Cerebellar cortex (tissue), 1 donor: ENCODE measurements around the gene IFRD2.
"Not testable (repeated sequence)": the region's sequence is repeated elsewhere in the genome, so short reads cannot be mapped to it uniquely, and the experiment has no call there.

Experiments used
- DNase-seq: peaks from one replicate; pipeline ENCODE4 v3.0.0-alpha.2; 2015; ENCODE audit warnings: low spot score

Gene IFRD2

DNA sequence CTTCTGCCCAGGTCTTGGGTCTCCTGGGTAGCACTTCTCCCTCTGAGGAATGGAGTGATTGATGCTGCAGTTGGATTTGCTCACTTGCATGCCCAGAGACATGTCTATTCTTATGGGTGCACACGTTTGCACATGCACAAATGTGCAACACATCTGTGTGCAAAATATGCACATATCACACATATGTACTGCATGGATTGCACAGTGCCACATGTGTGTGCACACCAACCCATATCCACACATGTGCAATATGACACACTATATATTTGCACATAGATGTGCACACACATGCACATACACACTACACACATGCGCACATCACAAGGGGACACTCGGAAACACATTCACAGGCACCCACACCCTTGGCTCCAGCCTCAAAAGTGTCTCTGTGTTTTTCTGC is 24.0 kb downstream of the IFRD2 start:
- DNase-seq = no peak

DNA sequence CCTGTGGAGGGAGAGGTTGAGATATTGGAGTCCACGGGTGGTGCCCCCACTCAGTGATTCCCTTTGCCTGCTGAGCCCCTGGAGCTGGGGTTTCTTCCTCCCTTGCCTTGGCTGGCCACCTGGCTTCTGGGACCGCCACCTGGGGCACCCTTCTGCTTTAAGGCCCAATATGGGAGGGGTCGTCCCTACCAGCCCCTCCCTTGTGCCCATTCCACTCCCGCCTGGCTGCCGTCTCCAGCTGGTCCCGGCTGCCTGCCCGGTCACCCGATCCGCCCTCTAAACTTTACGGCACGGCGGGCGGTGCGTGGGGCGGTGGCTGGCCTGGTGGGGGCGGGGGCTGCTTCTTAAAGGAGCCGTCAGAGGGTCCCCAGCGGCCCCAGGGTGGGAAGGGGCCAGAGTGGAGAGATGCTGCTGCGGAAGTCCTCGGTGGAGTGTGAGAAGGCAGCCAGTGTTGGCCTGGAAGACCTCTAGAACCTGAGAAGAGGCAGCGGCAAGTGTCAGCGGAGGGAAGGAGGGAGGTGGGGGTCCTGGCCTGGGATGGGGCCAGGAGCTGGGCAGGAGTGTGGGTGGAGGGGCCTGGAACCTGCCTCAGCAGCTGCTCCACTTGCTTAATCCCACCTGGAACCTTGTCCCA is 24.8 kb downstream of the IFRD2 start:
- no peak for DNase-seq

- DNase-seq = no peak
Observed at GRCh38 chr3:50266836-50267235, 25.4 kb downstream of the IFRD2 start.

GRCh38 chr3:50266017-50266416 is 26.2 kb downstream of the IFRD2 start:
- DNase-seq = no peak

GRCh38 chr3:50265571-50265970 is 26.7 kb downstream of the IFRD2 start:
- no peak for DNase-seq

DNA sequence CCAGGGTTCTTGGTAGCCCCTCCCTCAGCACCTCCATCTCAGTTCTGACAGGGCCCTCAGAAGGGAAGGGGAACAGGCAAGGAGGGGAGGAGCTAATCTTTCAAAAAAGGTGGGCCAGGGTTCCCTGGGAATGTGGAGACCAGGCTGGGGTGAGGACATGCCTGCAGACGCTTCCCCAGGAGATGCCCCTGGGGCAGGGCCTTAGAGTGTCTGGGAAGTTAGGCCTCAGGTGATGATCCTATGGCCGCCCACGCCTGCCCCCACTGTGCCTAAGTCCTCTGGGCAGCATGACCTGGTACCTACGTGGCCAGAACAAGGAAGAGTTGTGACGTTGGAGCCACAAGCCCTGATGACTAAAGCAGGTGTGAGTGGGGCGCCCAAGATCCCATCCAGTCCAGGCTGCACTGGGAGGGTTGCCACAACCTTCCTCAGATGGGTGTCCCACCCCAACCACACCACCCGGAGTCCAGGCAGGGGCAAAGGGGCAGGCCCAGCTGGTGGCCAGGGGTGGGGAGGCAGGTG is 27.2 kb downstream of the IFRD2 start:
- no peak for DNase-seq

- peak; percentile 93 for DNase-seq
Observed at GRCh38 chr3:50264383-50264963, 27.8 kb downstream of the IFRD2 start.

- DNase-seq = no peak
Observed at GRCh38 chr3:50263478-50264382, 28.5 kb downstream of the IFRD2 start.

GRCh38 chr3:50262778-50263177 is 29.5 kb downstream of the IFRD2 start:
- DNase-seq = no peak

DNA sequence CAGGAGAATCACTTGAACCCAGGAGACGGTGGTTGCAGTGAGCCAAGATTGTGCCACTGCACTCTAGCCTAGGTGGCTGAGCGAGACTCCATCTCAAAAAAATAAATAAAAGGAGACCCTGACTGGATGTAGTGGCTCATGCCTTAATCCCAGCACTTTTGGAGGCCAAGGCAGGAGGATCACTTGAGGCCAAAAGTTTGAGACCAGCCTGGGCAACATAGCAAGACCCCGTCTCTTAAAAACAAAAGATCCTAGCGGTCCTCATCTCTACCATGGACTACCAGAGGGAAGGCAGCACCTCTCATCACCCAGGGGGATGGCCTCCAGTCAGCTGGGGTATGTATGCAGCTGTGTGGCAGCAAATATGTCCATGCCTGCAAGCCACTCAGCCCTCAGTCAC is 30.0 kb downstream of the IFRD2 start:
- DNase-seq = not testable (repeated sequence)

DNA sequence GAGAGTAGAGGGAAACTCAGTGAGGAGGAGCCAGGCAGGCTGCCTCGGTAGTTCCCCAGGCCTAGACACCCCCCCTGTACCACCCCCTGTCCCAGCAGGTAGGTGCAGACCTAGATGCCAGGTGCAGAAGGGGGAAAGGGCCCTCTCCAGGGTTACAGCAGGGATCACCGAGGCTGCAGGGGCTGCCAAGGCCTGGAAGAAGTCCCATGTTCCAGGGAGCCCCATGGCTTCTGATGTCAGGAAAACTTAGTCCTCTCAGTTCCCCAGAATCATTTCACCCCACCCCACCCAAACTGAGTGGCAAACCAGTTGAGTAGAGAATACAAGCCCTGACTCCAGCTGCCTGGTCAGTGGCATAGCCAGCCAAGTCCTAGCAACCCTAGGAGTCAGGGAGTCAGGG is 30.7 kb downstream of the IFRD2 start:
- no peak for DNase-seq

GRCh38 chr3:50260942-50261441 is 31.2 kb downstream of the IFRD2 start:
- no peak for DNase-seq

DNA sequence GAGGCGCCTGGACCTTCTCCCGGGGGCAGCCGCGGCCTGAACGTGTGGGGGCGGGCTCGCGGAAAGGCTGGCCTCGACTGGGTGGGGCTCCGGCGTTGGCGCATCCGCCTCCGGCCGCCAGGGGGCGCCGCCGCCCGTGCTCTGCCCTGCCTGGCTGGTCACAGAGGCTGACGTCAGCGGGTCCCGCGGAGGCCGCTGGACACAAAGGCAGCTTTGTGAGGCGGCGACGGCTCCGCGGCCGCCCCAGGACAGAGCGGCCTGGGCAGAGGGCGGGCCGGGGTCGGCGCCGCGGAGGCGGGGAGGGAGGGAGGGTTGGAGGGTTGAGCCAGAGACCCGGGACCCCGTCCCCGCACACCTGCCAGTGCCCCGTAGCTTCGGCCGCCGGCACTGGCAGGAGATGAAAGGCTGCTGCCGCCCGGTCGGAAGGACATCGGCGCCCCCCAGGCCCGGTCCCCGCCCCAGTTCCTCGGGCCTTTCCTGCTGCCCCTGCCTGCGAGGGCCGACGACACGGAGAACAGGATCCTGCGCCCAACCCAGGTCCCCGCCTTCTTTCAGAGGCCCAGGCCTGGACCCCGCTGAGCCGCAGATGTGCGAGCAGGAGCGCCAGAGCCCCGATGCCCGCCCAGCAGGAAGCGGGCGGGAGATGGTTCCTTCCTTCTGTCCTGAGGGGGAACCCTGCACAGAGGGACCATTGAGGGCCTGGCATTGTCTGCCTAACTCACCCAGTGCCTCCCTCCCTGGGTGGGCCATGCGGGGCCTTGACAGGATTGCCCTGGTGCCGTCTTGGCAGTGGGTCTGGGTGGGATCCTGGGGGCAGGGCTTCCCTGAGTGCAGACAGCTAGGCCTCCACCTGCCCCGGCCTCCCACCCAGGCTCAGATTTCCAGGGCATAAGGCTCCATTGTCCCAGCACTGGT is 31.9 kb downstream of the IFRD2 start:
- peak; percentile 88 for DNase-seq

GRCh38 chr3:50259432-50260026 is 32.7 kb downstream of the IFRD2 start:
- no peak for DNase-seq

GRCh38 chr3:50258979-50259378 is 33.2 kb downstream of the IFRD2 start:
- DNase-seq = no peak

GRCh38 chr3:50258029-50258680 is 34.1 kb downstream of the IFRD2 start:
- DNase-seq = no peak

DNA sequence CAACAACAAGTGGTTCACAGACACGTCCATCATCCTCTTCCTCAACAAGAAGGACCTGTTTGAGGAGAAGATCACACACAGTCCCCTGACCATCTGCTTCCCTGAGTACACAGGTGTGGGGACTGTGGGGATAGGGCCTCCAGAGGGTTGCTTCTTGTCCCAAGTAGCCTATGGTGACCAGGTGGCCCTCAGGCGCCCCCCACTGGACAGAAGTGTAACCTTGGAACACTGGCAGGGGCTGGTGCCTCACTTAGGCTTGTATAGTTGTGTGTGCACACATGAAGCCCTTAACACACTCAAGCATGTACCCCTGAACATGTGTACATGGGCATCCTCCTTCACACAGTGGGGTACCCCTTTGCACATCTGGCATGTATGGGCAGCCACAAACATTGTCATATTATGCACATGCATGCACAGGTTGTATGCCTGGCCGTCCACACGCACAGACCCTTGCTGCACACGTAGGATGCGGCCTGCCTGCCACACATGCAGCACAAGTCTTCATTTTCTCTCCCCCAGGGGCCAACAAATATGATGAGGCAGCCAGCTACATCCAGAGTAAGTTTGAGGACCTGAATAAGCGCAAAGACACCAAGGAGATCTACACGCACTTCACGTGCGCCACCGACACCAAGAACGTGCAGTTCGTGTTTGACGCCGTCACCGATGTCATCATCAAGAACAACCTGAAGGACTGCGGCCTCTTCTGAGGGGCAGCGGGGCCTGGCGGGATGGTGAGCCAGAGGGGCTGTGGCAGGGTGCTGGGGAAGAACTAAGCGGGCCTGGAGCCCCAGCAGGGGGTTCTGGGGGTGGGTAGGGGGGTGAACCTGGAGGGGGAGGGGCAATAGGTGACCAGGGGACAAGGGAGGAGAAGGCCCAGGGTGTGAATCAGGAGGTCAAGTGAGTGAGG is 35.0 kb downstream of the IFRD2 start:
- DNase-seq = peak; percentile 60

GRCh38 chr3:50255251-50255615 is 37.0 kb downstream of the IFRD2 start:
- no peak for DNase-seq

DNA sequence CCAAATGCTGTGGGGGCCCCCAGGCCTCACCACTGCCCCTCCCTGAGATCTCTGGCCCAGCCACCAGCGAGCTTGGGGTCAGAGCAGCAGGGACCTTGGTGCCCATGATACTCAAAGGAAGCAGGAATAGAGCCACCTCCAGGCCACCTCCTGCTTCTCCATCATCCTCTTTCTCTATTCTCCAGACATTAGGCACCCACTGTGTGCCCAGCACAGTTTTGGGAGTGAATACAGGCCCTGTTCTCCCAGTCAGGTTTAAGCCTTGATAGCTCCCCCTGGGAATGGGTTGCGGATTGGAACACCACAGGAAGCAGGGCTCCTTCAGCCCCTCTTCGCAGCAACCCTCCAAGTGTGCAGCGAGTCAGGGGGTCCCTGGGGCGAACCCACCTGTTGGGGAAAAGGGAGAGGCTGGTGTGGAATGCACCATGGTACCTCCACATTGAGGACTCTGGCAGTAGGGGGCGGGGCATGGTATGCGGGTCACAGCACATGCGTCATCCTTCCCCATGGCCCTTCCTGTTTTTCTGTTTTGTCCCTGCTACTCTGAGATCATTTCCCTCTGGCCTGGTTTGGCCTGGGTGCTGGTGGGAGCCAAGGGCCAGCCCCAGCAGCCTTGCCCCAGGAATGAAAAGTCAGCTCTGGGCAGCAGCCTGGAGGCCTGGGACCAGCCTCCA is 37.5 kb downstream of the IFRD2 start:
- DNase-seq = no peak
